Heart left ventricle (tissue), 16 donors: ENCODE data around the gene PQBP1. TPM values are rescaled to one million over a fixed set of nuclear protein-coding genes. Genes with fewer than 3 reads are reported as not detected.
"Not testable (repeated sequence)": the region's sequence is repeated elsewhere in the genome, so short reads cannot be mapped to it uniquely, and the experiment has no call there.

Source experiments
- ATAC-seq, 4 donors: fragments of 200-7000 bp; cut with Tn5 transposase; one replicate each; pipeline ENCODE4 v1.9.1; 2020 to 2022; ENCODE audit warnings: moderate library complexity in 4 of 4, mild to moderate bottlenecking in 3 of 4, moderate number of reproducible peaks in 1 of 4
- DNase-seq, 5 donors: peaks; one replicate each; pipeline ENCODE4 v3.0.0-alpha.2; 2020
- H3K27ac ChIP-seq, 12 donors: fragments of 200-600 bp; sonication (generic) in 4 of 12; one replicate each; pipeline versions ENCODE4 v1.5.0 to v1.8.0; 2016 to 2022; ENCODE audit warnings: mild to moderate bottlenecking in 2 of 12
- H3K27me3 ChIP-seq, 9 donors: fragments of 200-600 bp; sonication (generic) in 2 of 9; one replicate each; pipeline versions ENCODE4 v1.5.1 to v1.8.0; 2016 to 2022; ENCODE audit warnings: mild to moderate bottlenecking in 3 of 9
- H3K36me3 ChIP-seq, 9 donors: fragments of 200-600 bp; sonication (generic) in 2 of 9; one replicate each; pipeline versions ENCODE4 v1.5.0 to v1.8.0; 2018 to 2022; ENCODE audit warnings: mild to moderate bottlenecking in 2 of 9
- H3K4me1 ChIP-seq, 12 donors: fragments of 200-600 bp; sonication (generic) in 4 of 12; one replicate each; pipeline versions ENCODE4 v1.5.0 to v1.8.0; 2016 to 2022; ENCODE audit warnings: mild to moderate bottlenecking in 3 of 12
- H3K4me3 ChIP-seq, 12 donors: fragments of 200-600 bp; sonication (generic) in 4 of 12; one replicate each; pipeline versions ENCODE4 v1.5.0 to v1.8.0; 2017 to 2022; ENCODE audit warnings: mild to moderate bottlenecking in 9 of 12, moderate library complexity in 4 of 12
- H3K9me3 ChIP-seq, 12 donors: fragments of 200-600 bp; sonication (generic) in 4 of 12; one replicate each; pipeline versions ENCODE4 v1.5.0 to v1.8.0; 2016 to 2022; ENCODE audit warnings: mild to moderate bottlenecking in 1 of 12
- POLR2A ChIP-seq, 2 donors: fragments of 450-650 bp; IDR thresholded peaks; one replicate each; pipeline ENCODE4 v1.6.1; 2017; ENCODE audit warnings: antibody characterized with exemption in 2 of 2, mild to moderate bottlenecking in 2 of 2, moderate library complexity in 2 of 2
- WGBS, 4 donors: extraction: QIAGEN DNeasy Blood & Tissue Kit in 2 of 4; methylation state at CpG; one replicate each; pipeline versions ENCODE4 v1.1.5 to v1.1.7; 2013 to 2018; 5-methylcytosine and 5-hydroxymethylcytosine counted together
- intact Hi-C, 10 donors: fragments of 100-400 bp; cut with DNase I; formaldehyde crosslinking; loops; one replicate each; pipeline versions ENCODE4 v1.11.1 to v1.14.2; 2022
- polyA plus RNA-seq, 2 donors: library from polyadenylated mRNA; stranded (reverse); fragments of 200-250 nt; gene quantifications; one replicate each; pipeline ENCODE4 v1.2.3, GENCODE V29; 2013
- total RNA-seq, 9 donors: library from RNA; depleted of rRNA in 2 of 9; stranded (reverse); fragments of >200 nt in 2 of 9; fragmentation: NEBNext Ultra II Directional in 3 of 9; extraction: Animal tissue kit (Norgen Biotek cat#: 25700) in 3 of 9; gene quantifications; one replicate each; pipeline versions ENCODE4 v1.1.0 to v1.2.4, GENCODE V29; 2016 to 2023
- TF ChIP-seq, protein P1 (sequence below), 12 donors: fragments of 200-600 bp; sonication (generic) in 4 of 12; IDR thresholded peaks; one replicate each; pipeline versions ENCODE4 v1.5.0 to v1.8.0; 2018 to 2022; ENCODE audit warnings: antibody characterized with exemption in 12 of 12, mild to moderate bottlenecking in 5 of 12
- donor health status: ischemic (EF 13 %, LVEDD 7.1; RV severe dilation, severe dysfunction).
- donor health status: healthy with polysubstance abuse.
- donor health status: DM: no; HTN: yes; CAD: no.
- donor health status: DM: no; HTN: no; CAD: no.
- donor health status: ischemic (EF 25% LVEDD 6.9; RV normal size, moderate dysfunction).
- donor health status: ischemic (EF 25% LVEDD 5.7; RV mildly dilated, moderate dysfunction).
- donor health status: healthy.
- donor health status: DM: yes; HTN: yes; CAD: no.
- donor health status: ischemic (EF 35%, LVEDD 5.7; RV mildly dilated, moderate dysfunction).
- donor health status: nonischemic (EF 11% LVEDD 7.7; RV severe dilation, severe dysfunction).
- donor health status: DM: yes; HTN: yes; CAD: no.
- donor health status: PGD.
- donor health status: ischemic (EF 29% LVEDD 5.4; RV normal size, mild dysfunction).
- donor health status: nonischemic (EF 23%, LVEDD 6.1; RV moderate dilation, normal function).

The PQBP1 gene
- total and polyA plus RNA-seq, 11 donors = 45.3 to 99.0 (median 53.2) TPM

DNA sequence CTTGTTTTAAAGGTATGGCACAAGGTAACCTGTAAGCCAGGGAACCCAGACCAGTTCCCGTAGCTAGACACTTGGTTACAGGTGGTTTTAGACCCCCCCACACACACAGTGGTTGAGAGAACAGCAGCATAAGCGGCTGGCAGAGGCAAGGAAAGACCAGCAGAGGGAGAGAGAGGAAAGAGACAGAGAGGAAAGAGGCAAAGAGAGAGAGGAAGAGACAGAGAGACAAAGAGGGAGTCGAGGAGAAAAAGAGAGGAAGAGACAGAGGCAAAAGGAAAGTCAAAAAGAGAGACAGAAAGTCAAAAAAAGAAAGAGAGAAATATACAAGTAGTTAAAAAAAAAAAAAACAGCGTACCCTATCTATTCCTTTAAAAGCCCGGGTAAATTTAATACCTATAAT, 42.8 kb upstream of the PQBP1 start:
- peaks cover 0 to 7% (median 0%) of the 10 kb centered on the region in 9 donors for H3K27me3 ChIP-seq
- no peaks in the 10 kb centered on the region for H3K4me1 ChIP-seq
- DNase-seq (no peak), ATAC-seq (no peak)
- H3K27ac ChIP-seq = no peak overlapping the region
- TF ChIP-seq, protein P1, sequence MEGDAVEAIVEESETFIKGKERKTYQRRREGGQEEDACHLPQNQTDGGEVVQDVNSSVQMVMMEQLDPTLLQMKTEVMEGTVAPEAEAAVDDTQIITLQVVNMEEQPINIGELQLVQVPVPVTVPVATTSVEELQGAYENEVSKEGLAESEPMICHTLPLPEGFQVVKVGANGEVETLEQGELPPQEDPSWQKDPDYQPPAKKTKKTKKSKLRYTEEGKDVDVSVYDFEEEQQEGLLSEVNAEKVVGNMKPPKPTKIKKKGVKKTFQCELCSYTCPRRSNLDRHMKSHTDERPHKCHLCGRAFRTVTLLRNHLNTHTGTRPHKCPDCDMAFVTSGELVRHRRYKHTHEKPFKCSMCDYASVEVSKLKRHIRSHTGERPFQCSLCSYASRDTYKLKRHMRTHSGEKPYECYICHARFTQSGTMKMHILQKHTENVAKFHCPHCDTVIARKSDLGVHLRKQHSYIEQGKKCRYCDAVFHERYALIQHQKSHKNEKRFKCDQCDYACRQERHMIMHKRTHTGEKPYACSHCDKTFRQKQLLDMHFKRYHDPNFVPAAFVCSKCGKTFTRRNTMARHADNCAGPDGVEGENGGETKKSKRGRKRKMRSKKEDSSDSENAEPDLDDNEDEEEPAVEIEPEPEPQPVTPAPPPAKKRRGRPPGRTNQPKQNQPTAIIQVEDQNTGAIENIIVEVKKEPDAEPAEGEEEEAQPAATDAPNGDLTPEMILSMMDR (IDR thresholded peaks at IDR 0.05) = peak in 1 of 12 donors; percentile 3
- TF ChIP-seq POLR2A (IDR thresholded peaks at IDR 0.05) = no peak
- H3K4me3 ChIP-seq = no peak overlapping the region
- H3K36me3 ChIP-seq = no peaks in the 10 kb centered on the region
- intact Hi-C loops = no loop called here
- H3K9me3 ChIP-seq = peaks cover 0 to 7% (median 0%) of the 10 kb centered on the region in 12 donors
- 41 to 55% (median 49%) methylated on average over 5 of the region's 5 CpGs for WGBS, 4 donors

DNA sequence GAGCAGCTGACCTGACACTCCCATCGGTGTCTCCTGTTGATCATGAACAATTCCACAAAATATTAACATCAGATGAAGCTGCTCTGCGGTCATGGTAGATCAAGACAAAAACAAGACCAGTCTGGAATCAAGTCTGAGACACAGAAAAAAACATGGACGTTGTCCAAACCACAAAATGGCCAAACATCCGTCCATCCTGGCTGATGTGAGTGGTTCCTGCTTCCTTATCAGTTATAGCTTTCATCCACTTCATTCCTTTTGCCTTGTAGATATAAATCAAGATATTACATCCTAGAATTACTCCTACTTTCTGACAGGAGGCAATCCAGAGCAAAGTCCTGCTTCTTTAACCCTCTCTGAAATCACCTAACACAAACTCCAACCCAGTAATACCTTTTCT, 33.5 kb upstream of the PQBP1 start:
- 52 to 61% (median 53%) methylated on average over 4 of the region's 4 CpGs for WGBS, 4 donors
- intact Hi-C loops = no loop called here
- Histone ChIP-seq H3K27me3 (no peaks in the 10 kb centered on the region), H3K9me3 (no peaks in the 10 kb centered on the region), H3K36me3 (no peaks in the 10 kb centered on the region), H3K27ac (no peak overlapping the region), H3K4me3 (no peak overlapping the region), H3K4me1 (no peaks in the 10 kb centered on the region)
- no peak for TF ChIP-seq POLR2A (IDR thresholded peaks at IDR 0.05)
- TF ChIP-seq, protein P1 (IDR thresholded peaks at IDR 0.05) = no peak
- ATAC-seq (no peak), DNase-seq (no peak)

DNA sequence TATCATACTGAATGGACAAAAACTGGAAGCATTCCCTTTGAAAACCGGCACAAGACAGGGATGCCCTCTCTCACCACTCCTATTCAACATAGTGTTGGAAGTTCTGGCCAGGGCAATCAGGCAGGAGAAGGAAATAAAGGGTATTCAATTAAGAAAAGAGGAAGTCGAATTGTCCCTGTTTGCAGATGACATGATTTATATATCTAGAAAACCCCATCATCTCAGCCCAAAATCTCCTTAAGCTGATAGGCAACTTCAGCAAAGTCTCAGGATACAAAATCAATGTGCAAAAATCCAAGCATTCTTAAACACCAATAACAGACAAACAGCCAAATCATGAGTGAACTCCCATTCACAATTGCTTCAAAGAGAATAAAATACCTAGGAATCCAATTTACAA, 25.7 kb upstream of the PQBP1 start:
- not testable (repeated sequence) for H3K27me3 ChIP-seq, ATAC-seq

DNA sequence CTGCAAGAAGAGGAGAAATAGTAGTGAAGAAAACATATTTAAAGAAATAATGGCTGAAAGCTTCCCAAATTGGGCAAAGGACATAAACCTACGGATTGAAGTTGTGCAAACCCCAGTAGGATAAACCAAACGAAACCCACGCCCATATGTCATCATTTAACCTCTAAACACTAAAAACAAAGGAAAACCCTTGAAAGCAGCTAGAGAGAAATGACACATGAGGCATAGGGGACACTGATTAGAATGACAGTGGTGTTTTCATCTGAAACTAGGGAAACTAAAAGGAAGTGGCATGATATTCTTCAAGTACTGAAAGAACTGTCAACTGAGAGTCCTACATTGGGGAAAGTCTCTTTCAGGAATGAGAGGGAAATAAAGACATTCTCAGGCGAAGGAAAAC, 20.8 kb upstream of the PQBP1 start:
- intact Hi-C loops, H3K36me3 ChIP-seq, H3K4me1 ChIP-seq, ATAC-seq, DNase-seq, H3K27ac ChIP-seq, H3K27me3 ChIP-seq, H3K9me3 ChIP-seq, H3K4me3 ChIP-seq: not testable (repeated sequence)
- 40 to 81% (median 63%) methylated on average over 4 of the region's 4 CpGs for WGBS, 4 donors

More for the DNA sequence above, 25.7 kb upstream of the PQBP1 start:
- 66 to 72% (median 68%) methylated on average over 1 to 2 of the region's 2 CpGs for WGBS, 4 donors
- H3K27ac ChIP-seq, H3K4me3 ChIP-seq, H3K9me3 ChIP-seq, H3K4me1 ChIP-seq, H3K36me3 ChIP-seq, intact Hi-C loops, DNase-seq: not testable (repeated sequence)

DNA sequence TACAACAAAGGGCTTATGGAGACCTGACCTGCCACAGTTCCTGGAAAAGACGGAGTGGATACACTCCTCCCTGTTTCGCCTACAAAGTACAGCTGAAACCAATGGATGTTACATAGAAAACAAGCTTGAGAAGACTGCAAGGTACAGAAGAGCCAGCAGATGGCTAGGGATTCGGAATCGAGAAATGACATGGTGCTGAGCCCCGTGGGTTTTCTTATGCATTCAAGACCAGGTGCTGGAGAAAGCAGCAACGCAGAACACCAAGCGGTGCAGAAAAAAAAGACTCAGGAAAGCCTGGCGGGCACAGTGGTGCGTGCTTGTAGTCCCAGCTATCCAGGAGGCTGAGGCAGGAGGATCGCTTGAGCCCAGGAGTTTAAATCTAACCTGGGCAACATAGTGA, 14.0 kb upstream of the PQBP1 start:
- H3K27me3 ChIP-seq = no peaks in the 10 kb centered on the region
- no peaks in the 10 kb centered on the region for H3K9me3 ChIP-seq
- H3K36me3 ChIP-seq = no peaks in the 10 kb centered on the region
- no peak overlapping the region for H3K27ac ChIP-seq
- intact Hi-C loops = no loop called here
- DNase-seq (no peak), ATAC-seq (no peak)
- H3K4me1 ChIP-seq = no peaks in the 10 kb centered on the region
- TF ChIP-seq, protein P1 (IDR thresholded peaks at IDR 0.05) = no peak
- no peak for TF ChIP-seq POLR2A (IDR thresholded peaks at IDR 0.05)
- no peak overlapping the region for H3K4me3 ChIP-seq
- 73 to 77% (median 75%) methylated on average over 10 of the region's 10 CpGs for WGBS, 4 donors

DNA sequence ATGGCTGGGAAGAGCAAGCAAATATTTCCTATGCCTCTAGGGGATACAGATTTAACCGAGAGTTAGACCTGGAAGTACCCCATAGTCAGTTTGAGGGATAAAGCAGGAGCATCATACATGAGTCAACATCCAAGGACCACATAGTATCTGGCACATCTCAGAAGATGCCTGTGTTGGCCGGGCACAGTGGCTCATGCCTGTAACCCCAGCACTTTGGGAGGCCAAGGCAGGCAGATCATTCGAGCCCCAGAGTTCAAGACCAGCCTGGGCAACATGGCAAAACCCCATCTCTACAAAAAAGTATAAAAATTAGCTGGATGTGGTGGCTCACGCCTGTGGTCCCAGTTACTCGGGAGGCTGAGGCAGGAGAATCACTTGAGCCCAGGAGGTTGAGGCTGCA, 11.1 kb upstream of the PQBP1 start:
- H3K4me3 ChIP-seq, H3K9me3 ChIP-seq, H3K36me3 ChIP-seq, H3K27ac ChIP-seq, intact Hi-C loops, DNase-seq, ATAC-seq, H3K27me3 ChIP-seq, H3K4me1 ChIP-seq: not testable (repeated sequence)
- 70 to 87% (median 77%) methylated on average over 4 to 5 of the region's 5 CpGs for WGBS, 4 donors
